OCI-LY1 (cell line): Measurements from ENCODE around the gene RAD54L.
A peak's percentile ranks its signal among the peaks of the same experiment; 100 is the strongest.

ENCODE experiments used
- H2AFZ ChIP-seq: fragments of 200-600 bp; sonication (generic), shearing (Covaris generic); 2 replicates; pipeline ENCODE4 v1.6.0; 2014; ENCODE audit warnings: antibody characterized with exemption, mild to moderate bottlenecking, low read length
- H3F3A ChIP-seq: fragments of 200-600 bp; sonication (generic), shearing (Covaris generic); 2 replicates; pipeline ENCODE4 v1.6.0; 2014; ENCODE audit warnings: mild to moderate bottlenecking, antibody characterized with exemption, low read length, moderate library complexity; ENCODE audit not compliant: insufficient read depth
- H3K27ac ChIP-seq: fragments of 200-600 bp; sonication (generic); 2 replicates; pipeline ENCODE4 v1.5.1; 2014; ENCODE audit warnings: low read length, mixed run types, mild to moderate bottlenecking, low read depth; ENCODE audit not compliant: poor library complexity, severe bottlenecking
- H3K27me3 ChIP-seq: fragments of 200-600 bp; sonication (generic); 2 replicates; pipeline ENCODE4 v1.6.0; 2014; ENCODE audit warnings: antibody characterized with exemption, mild to moderate bottlenecking, low read length, moderate library complexity; ENCODE audit not compliant: insufficient read depth
- H3K36me3 ChIP-seq: fragments of 200-600 bp; sonication (generic); 2 replicates; pipeline ENCODE4 v1.6.1; 2014; ENCODE audit warnings: mild to moderate bottlenecking, antibody characterized with exemption, low read length, moderate library complexity, mixed read lengths; ENCODE audit not compliant: insufficient read depth
- H3K4me1 ChIP-seq: fragments of 200-600 bp; sonication (generic); 2 replicates; pipeline ENCODE4 v1.5.1; 2014; ENCODE audit warnings: mild to moderate bottlenecking, low read length, moderate library complexity; ENCODE audit not compliant: insufficient read depth, severe bottlenecking
- H3K4me2 ChIP-seq: fragments of 200-600 bp; sonication (generic), shearing (Covaris generic); 2 replicates; pipeline ENCODE4 v1.6.1; 2014; ENCODE audit warnings: low read length
- H3K4me3 ChIP-seq: fragments of 200-600 bp; sonication (generic); 2 replicates; pipeline ENCODE4 v1.5.1; 2014; ENCODE audit warnings: low read length, low read depth, mild to moderate bottlenecking, mixed read lengths; ENCODE audit not compliant: poor library complexity, severe bottlenecking
- H3K79me2 ChIP-seq: fragments of 200-600 bp; shearing (Covaris generic); 2 replicates; pipeline ENCODE4 v1.6.1; 2016; ENCODE audit warnings: mixed run types, low read length, mixed read lengths; ENCODE audit not compliant: insufficient read depth
- H3K9ac ChIP-seq: fragments of 200-600 bp; sonication (generic), shearing (Covaris generic); 2 replicates; pipeline ENCODE4 v1.6.1; 2014; ENCODE audit warnings: mild to moderate bottlenecking, low read length, mixed read lengths
- H3K9me2 ChIP-seq: fragments of 200-600 bp; sonication (generic), shearing (Covaris generic); 2 replicates; pipeline ENCODE4 v1.6.1; 2014; ENCODE audit warnings: low read depth, mild to moderate bottlenecking, low read length, mixed read lengths
- H3K9me3 ChIP-seq: fragments of 200-600 bp; shearing (Covaris generic); 2 replicates; pipeline ENCODE4 v1.6.1; 2014; ENCODE audit warnings: low read length, mixed read lengths
- H4K20me1 ChIP-seq: fragments of 200-600 bp; sonication (generic), shearing (Covaris generic); 2 replicates; pipeline ENCODE4 v1.6.0; 2016; ENCODE audit warnings: mild to moderate bottlenecking, low read length; ENCODE audit not compliant: insufficient read depth
- EZH2 ChIP-seq: fragments of 200-600 bp; sonication (generic), shearing (Covaris generic); IDR thresholded peaks from 2 replicates; pipeline ENCODE4 v1.8.0; 2017; ENCODE audit warnings: borderline replicate concordance, mixed run types, mild to moderate bottlenecking, antibody characterized with exemption, low read length, moderate library complexity, mixed read lengths
- TF ChIP-seq, protein P1 (sequence below): fragments of 200-600 bp; sonication (generic), shearing (Covaris generic); IDR thresholded peaks from 2 replicates; pipeline ENCODE4 v1.5.1; 2017; ENCODE audit warnings: mild to moderate bottlenecking, antibody characterized with exemption, low read length, moderate library complexity, mixed read lengths

RAD54L gene

DNA sequence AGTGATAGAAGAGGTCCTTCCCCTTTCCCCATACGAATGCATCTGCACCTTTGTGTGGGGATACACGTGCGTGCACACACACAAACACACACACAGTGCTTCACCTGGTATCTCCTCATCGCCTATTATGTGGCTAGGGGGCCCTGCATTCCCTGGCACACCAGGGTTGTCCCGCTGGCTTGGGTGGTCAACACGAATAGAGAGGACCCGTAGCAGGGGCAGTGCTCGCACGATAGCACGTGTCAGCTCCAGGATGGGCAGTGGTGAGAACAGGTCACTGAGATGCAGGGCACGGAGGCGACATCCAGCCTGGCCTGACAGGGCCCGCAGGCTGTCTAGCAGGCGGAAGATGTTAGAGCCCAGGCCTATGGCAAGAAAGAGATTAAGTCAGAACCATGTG lies 33.5 kb downstream of the RAD54L start:
- Histone ChIP-seq H4K20me1 (no peaks in the 10 kb centered on the region), H3K79me2 (no peaks in the 10 kb centered on the region), H2AFZ (no peak overlapping the region), H3K9ac (no peak overlapping the region), H3K4me3 (no peak overlapping the region), H3K27ac (no peak overlapping the region), H3K27me3 (no peaks in the 10 kb centered on the region), H3K4me1 (peaks cover 13% of the 10 kb centered on the region), H3K36me3 (peaks cover 79% of the 10 kb centered on the region), H3F3A (no peaks in the 10 kb centered on the region), H3K9me2 (no peaks in the 10 kb centered on the region), H3K4me2 (no peak overlapping the region), H3K9me3 (no peaks in the 10 kb centered on the region)
- TF ChIP-seq, protein P1, sequence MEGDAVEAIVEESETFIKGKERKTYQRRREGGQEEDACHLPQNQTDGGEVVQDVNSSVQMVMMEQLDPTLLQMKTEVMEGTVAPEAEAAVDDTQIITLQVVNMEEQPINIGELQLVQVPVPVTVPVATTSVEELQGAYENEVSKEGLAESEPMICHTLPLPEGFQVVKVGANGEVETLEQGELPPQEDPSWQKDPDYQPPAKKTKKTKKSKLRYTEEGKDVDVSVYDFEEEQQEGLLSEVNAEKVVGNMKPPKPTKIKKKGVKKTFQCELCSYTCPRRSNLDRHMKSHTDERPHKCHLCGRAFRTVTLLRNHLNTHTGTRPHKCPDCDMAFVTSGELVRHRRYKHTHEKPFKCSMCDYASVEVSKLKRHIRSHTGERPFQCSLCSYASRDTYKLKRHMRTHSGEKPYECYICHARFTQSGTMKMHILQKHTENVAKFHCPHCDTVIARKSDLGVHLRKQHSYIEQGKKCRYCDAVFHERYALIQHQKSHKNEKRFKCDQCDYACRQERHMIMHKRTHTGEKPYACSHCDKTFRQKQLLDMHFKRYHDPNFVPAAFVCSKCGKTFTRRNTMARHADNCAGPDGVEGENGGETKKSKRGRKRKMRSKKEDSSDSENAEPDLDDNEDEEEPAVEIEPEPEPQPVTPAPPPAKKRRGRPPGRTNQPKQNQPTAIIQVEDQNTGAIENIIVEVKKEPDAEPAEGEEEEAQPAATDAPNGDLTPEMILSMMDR = no peak
- no peak for TF ChIP-seq EZH2

DNA sequence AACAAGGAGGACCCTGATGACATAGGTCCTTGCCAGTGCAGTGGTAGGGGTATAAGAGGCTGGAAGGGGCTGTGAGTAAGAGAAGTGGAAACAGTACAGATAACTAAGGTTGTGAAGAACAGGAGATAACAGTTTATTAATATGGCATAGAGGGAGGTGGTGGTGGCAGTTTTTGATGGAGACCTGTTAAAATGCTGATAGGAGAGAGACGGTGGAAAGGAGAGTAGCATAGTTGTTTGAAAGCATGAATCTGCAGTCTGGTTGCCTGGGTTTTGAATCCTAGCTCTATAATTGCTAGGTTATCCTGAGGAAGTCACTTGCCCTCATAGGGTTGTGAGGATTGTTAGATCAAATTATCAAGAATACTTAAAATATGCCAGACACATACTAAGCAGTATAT lies 36.5 kb downstream of the RAD54L start:
- Histone ChIP-seq H3K9ac (no peak overlapping the region), H3K27ac (no peak overlapping the region), H3K4me2 (no peak overlapping the region), H3F3A (no peaks in the 10 kb centered on the region), H3K79me2 (no peaks in the 10 kb centered on the region), H3K4me3 (no peak overlapping the region), H3K9me2 (no peaks in the 10 kb centered on the region), H3K4me1 (peaks cover 18% of the 10 kb centered on the region), H2AFZ (no peak overlapping the region), H4K20me1 (no peaks in the 10 kb centered on the region), H3K9me3 (no peaks in the 10 kb centered on the region), H3K36me3 (peaks cover 55% of the 10 kb centered on the region), H3K27me3 (no peaks in the 10 kb centered on the region)
- TF ChIP-seq EZH2 = no peak

DNA sequence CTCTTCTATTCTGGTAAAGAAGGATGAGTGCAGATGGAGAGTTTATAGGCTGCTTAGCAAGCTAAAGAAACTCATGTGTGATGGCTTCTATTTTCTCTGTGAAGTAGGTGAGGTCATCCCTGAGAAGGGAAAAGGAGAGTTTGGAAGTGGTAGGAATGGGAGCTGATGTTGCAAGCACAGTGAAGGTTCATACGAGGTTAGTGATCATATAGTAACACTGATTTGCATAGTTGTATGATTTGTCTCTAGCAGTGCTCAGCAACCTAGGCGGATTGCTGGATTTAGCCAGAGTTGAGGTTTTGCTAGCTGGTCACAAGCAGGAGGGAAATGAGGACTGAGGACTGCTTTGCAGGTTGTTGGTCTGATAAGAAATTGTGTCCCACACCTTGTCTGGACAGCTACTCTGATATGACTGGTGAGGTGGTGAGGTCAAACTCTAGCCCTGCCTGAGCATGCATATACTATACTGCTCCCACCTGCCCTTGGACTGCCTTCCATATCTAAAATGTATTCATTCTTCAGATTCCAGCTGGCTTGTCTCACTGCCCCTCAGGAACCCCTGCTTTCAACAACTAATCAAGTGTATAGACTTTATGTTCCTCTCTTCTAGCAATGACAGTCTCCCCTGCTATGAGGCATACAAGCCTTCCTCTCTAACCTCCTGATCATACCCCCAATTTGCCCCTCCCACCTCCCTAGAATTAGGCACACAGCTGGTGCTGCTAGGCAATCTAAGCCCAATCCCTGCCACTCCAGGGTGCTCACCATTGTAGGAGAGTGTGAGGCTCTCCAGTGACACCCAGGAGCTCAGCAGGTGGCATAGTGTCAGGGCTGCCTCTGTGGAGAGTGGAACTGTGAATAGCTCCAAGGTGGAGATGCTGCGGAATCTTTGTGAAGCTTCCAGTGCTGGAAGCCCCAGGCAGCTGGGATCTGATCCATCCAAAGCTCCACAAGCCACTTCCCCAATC lies 37.3 kb downstream of the RAD54L start:
- no peak overlapping the region for H3K4me2 ChIP-seq
- peaks cover 47% of the 10 kb centered on the region for H3K36me3 ChIP-seq
- H3F3A ChIP-seq = no peaks in the 10 kb centered on the region
- peak overlapping the region; percentile 76 for H3K27ac ChIP-seq
- TF ChIP-seq EZH2 = no peak
- TF ChIP-seq, protein P1 = no peak
- no peak overlapping the region for H3K4me3 ChIP-seq
- H3K79me2 ChIP-seq = no peaks in the 10 kb centered on the region
- no peaks in the 10 kb centered on the region for H3K9me2 ChIP-seq
- H3K27me3 ChIP-seq = no peaks in the 10 kb centered on the region
- H3K9ac ChIP-seq = no peak overlapping the region
- H3K4me1 ChIP-seq = peaks cover 18% of the 10 kb centered on the region
- no peaks in the 10 kb centered on the region for H3K9me3 ChIP-seq
- no peak overlapping the region for H2AFZ ChIP-seq
- H4K20me1 ChIP-seq = no peaks in the 10 kb centered on the region
